HCT116 (cell line): ENCODE measurements around the gene KRT79. TPM values are rescaled to one million over a fixed set of nuclear protein-coding genes. Genes with fewer than 3 reads are reported as not detected.

ENCODE experiments used
- ATAC-seq: fragments of 200-7000 bp; cut with Tn5 transposase; 2 replicates; pipeline ENCODE4 v1.9.1; 2020; ENCODE audit warnings: mild to moderate bottlenecking, moderate library complexity
- BruUV-seq: library from RNA; stranded (reverse); fragments of 400-500 nt; replicated peaks from 2 replicates; lab custom pipeline; 2021; lab: Mats Ljungman, UMichigan
- CTCF ChIA-PET: fragments of 300-600 bp; sonication (Branson Sonifier 250); formaldehyde crosslinking; loops from one replicate; lab custom pipeline; 2021; ENCODE audit warnings: antibody characterized with exemption; lab: Charles Lee
- POLR2A ChIA-PET: fragments of 300-600, 350-600 bp; sonication (Branson Sonifier 250); formaldehyde crosslinking; loops from one replicate; lab custom pipeline; 2021; ENCODE audit warnings: antibody characterized with exemption; lab: Charles Lee
- RAD21 ChIA-PET, 2 experiments: fragments of 300-600 bp; sonication (Branson Sonifier 250); formaldehyde crosslinking; loops; one replicate each; lab custom pipeline; 2023; ENCODE audit warnings: low total read pairs in 2 of 2; ENCODE audit not compliant: uncharacterized antibody in 2 of 2, unreplicated experiment in 2 of 2, low non-redundant PET in 1 of 2; lab: Charles Lee
- DNase-seq: peaks from one replicate; pipeline ENCODE4 v3.0.0-alpha.2; 2010; ENCODE audit warnings: low read depth, low spot score
- H2AFZ ChIP-seq: fragments of 200-600 bp; shearing (Covaris generic), sonication (generic); 2 replicates; pipeline ENCODE4 v1.6.1; 2017; ENCODE audit warnings: low read depth, mixed run types, mixed read lengths, antibody characterized with exemption, low read length; ENCODE audit not compliant: poor library complexity, severe bottlenecking
- H3K27ac ChIP-seq: 2 replicates; pipeline ENCODE4 v1.5.1; 2012; ENCODE audit warnings: low read depth, low read length
- H3K27me3 ChIP-seq: fragments of 200-600 bp; sonication (generic); 2 replicates; pipeline ENCODE4 v1.6.1; 2016; ENCODE audit warnings: mixed run types, low read length, mixed read lengths; ENCODE audit not compliant: insufficient read depth
- H3K36me3 ChIP-seq, 2 experiments: fragments of 200-500 bp in 1 of 2; fragments of 200-600 bp in 1 of 2; sonication (Bioruptor generic) in 1 of 2; sonication (generic) in 1 of 2; 2 replicates each; pipeline versions ENCODE4 v1.5.1 to v1.6.1; 2014 to 2016; ENCODE audit warnings: low read length in 2 of 2, inconsistent platforms in 1 of 2, mixed read lengths in 1 of 2, mixed run types in 1 of 2; ENCODE audit not compliant: insufficient read depth in 2 of 2, control insufficient read depth in 1 of 2
- H3K4me1 ChIP-seq, 2 experiments: fragments of 200-600 bp in 1 of 2; sonication (generic) in 1 of 2; 2 replicates each; pipeline versions ENCODE4 v1.5.1 to v1.6.1; 2012 to 2017; ENCODE audit warnings: low read length in 2 of 2, inconsistent platforms in 1 of 2, mild to moderate bottlenecking in 1 of 2, mixed read lengths in 1 of 2, mixed run types in 1 of 2, moderate library complexity in 1 of 2; ENCODE audit not compliant: insufficient read depth in 2 of 2, control insufficient read depth in 1 of 2
- H3K4me2 ChIP-seq: fragments of 200-600 bp; sonication (generic); 2 replicates; pipeline ENCODE4 v1.6.1; 2017; ENCODE audit warnings: mixed run types, low read length, mixed read lengths
- H3K4me3 ChIP-seq, 2 experiments: fragments of 200-600 bp in 1 of 2; sonication (generic) in 1 of 2; replicated peaks in 1 of 2; 2 replicates each; pipeline ENCODE4 v1.5.1; 2011 to 2016; ENCODE audit warnings: low read length in 2 of 2, control low read depth in 1 of 2, low read depth in 1 of 2, mild to moderate bottlenecking in 1 of 2, mixed read lengths in 1 of 2, mixed run types in 1 of 2
- H3K79me2 ChIP-seq: fragments of 200-600 bp; sonication (generic); 2 replicates; pipeline ENCODE4 v1.6.1; 2017; ENCODE audit warnings: mild to moderate bottlenecking, mixed run types, low read length, moderate library complexity, mixed read lengths; ENCODE audit not compliant: insufficient read depth
- H3K9ac ChIP-seq: fragments of 200-600 bp; sonication (generic); 2 replicates; pipeline ENCODE4 v1.6.1; 2016; ENCODE audit warnings: low read length, mixed read lengths
- H3K9me2 ChIP-seq: fragments of 200-600 bp; sonication (generic), shearing (Covaris generic); 2 replicates; pipeline ENCODE4 v1.6.1; 2017; ENCODE audit warnings: mixed run types, mild to moderate bottlenecking, moderate library complexity; ENCODE audit not compliant: insufficient read depth
- H3K9me3 ChIP-seq, 2 experiments: fragments of 200-500 bp in 1 of 2; fragments of 200-600 bp in 1 of 2; sonication (Bioruptor generic) in 1 of 2; sonication (generic) in 1 of 2; 2 replicates each; pipeline ENCODE4 v1.6.1; 2014 to 2017; ENCODE audit warnings: low read length in 2 of 2, mixed read lengths in 2 of 2, inconsistent platforms in 1 of 2, low read depth in 1 of 2, mild to moderate bottlenecking in 1 of 2, mixed run types in 1 of 2, moderate library complexity in 1 of 2; ENCODE audit not compliant: control insufficient read depth in 1 of 2, insufficient read depth in 1 of 2
- H4K20me1 ChIP-seq: fragments of 200-600 bp; sonication (generic), shearing (Covaris generic); 2 replicates; pipeline ENCODE4 v1.6.1; 2017; ENCODE audit warnings: mixed run types, mild to moderate bottlenecking, moderate library complexity; ENCODE audit not compliant: insufficient read depth
- CTCF ChIP-seq, 3 experiments: fragments of 200-600 bp in 1 of 3; sonication (generic) in 1 of 3; IDR thresholded peaks in 2 of 3; conservative IDR thresholded peaks in 1 of 3; 2 replicates each; pipeline ENCODE4 v1.5.1; 2012 to 2017; ENCODE audit warnings: low read depth in 2 of 3, low read length in 2 of 3, antibody characterized with exemption in 1 of 3, borderline replicate concordance in 1 of 3, control low read depth in 1 of 3, mild to moderate bottlenecking in 1 of 3, mixed read lengths in 1 of 3, mixed run types in 1 of 3, moderate library complexity in 1 of 3; ENCODE audit not compliant: insufficient read depth in 1 of 3
- ELF1 ChIP-seq: IDR thresholded peaks from 2 replicates; pipeline ENCODE4 v1.6.1; 2012; ENCODE audit warnings: low read depth, borderline replicate concordance
- EZH2 ChIP-seq: fragments of 200-600 bp; sonication (generic); IDR thresholded peaks from 2 replicates; pipeline ENCODE4 v1.6.1; 2017; ENCODE audit warnings: antibody characterized with exemption, mixed run types
- MAX ChIP-seq: IDR thresholded peaks from 2 replicates; pipeline ENCODE4 v1.6.1; 2012
- SP1 ChIP-seq: IDR thresholded peaks from 2 replicates; pipeline ENCODE4 v1.6.1; 2012; ENCODE audit warnings: low read depth
- ZBTB33 ChIP-seq: IDR thresholded peaks from 2 replicates; pipeline ENCODE4 v1.6.1; 2011; ENCODE audit warnings: mild to moderate bottlenecking, low read length, moderate library complexity; ENCODE audit not compliant: insufficient replicate concordance; ENCODE audit errors: extremely low read depth
- ZNF274 ChIP-seq: fragments of 200-500 bp; sonication (Bioruptor generic); IDR thresholded peaks from 2 replicates; pipeline ENCODE4 v1.6.1; 2014; ENCODE audit warnings: mild to moderate bottlenecking, low read depth, low read length, inconsistent platforms
- intact Hi-C: fragments of 100-400 bp; cut with micrococcal nuclease; formaldehyde crosslinking; loops from 2 replicates; pipeline ENCODE4 v1.10.0; 2022
- total RNA-seq: library from RNA; stranded (reverse); gene quantifications from one replicate; pipeline ENCODE4 v1.2.1, GENCODE V29; 2021; ENCODE audit not compliant: unreplicated experiment

KRT79 gene
- total RNA-seq, 1 experiment from 2014 or later, result not detected

- Histone ChIP-seq H3K9me3 (no peaks in the 10 kb centered on the region), H4K20me1 (no peaks in the 10 kb centered on the region), H3K9ac (no peak overlapping the region), H3K27me3 (peaks cover 22% of the 10 kb centered on the region), H3K36me3 (no peaks in the 10 kb centered on the region), H3K79me2 (no peaks in the 10 kb centered on the region), H3K27ac (no peak overlapping the region), H3K9me2 (no peaks in the 10 kb centered on the region), H3K4me1 (no peaks in the 10 kb centered on the region), H3K4me3 (no peak overlapping the region), H3K4me2 (no peak overlapping the region), H2AFZ (no peak overlapping the region)
- DNase-seq (no peak), ATAC-seq (no peak)
- RAD21 ChIA-PET, result no interaction called here
- intact Hi-C loops, result no loop called here
- BruUV-seq, result no TSS peak
- CTCF ChIA-PET, result no interaction called here
- TF ChIP-seq SP1, result no peak
- no peak for TF ChIP-seq ZBTB33
- POLR2A ChIA-PET, result no interaction called here
Observed at GRCh38 chr12:52784909-52785308, 49.2 kb downstream of the KRT79 start.

DNA sequence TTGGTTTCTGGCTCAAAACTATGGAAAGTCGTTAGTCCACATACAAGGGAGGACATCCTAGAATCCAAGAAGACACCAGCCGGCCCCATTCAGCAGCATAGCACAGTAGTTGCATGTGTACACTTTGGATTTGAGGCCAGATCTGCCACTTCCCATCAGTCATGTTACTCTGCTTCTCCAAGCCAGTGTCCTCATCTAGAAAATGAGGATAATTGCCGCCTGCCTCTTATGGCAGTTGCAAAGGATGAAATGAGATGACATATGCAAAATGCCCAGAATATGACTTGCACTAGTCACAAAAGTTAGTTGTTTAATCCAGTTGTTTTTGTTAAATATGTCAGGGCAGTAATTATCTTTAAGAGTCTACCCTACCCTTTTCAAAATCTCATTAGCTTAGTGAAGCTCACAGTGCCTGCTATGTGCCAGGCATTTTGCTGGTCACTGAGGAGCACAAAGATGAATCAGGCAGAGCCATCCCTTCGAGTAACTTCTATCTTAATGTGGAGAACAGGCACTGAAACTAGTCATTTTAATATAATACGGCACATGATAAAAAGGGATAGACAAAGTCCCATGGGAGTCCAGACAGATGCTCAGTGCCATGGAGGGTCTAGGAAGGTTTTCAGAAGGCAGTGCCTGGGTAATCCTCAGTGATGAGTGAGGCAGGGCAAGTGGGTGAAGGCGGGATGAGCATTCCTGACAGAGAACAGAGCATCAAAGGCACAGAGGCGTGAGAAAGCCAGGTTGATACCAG, 50.4 kb downstream of the KRT79 start:
- H3K4me3 ChIP-seq, result no peak overlapping the region
- H3K36me3 ChIP-seq, result no peaks in the 10 kb centered on the region
- H4K20me1 ChIP-seq, result no peaks in the 10 kb centered on the region
- ATAC-seq (no peak), DNase-seq (no peak)
- no peaks in the 10 kb centered on the region for H3K79me2 ChIP-seq
- no peak overlapping the region for H3K4me2 ChIP-seq
- RAD21 ChIA-PET, result interaction anchor here in 1 of 2 experiments (0.6 kb wide), 1 partner anchor 38 kb away, joined by 3 read pairs; no protein-coding TSS in a partner anchor
- no peaks in the 10 kb centered on the region for H3K9me3 ChIP-seq
- H3K9ac ChIP-seq, result no peak overlapping the region
- peaks cover 34% of the 10 kb centered on the region for H3K27me3 ChIP-seq
- no peak overlapping the region for H2AFZ ChIP-seq
- no TSS peak for BruUV-seq
- no peaks in the 10 kb centered on the region for H3K4me1 ChIP-seq
- no peaks in the 10 kb centered on the region for H3K9me2 ChIP-seq
- intact Hi-C loops, result no loop called here
- H3K27ac ChIP-seq, result no peak overlapping the region
- POLR2A ChIA-PET, result no interaction called here
- CTCF ChIA-PET, result no interaction called here
- TF ChIP-seq SP1, result no peak
- TF ChIP-seq EZH2, result no peak
- TF ChIP-seq CTCF (IDR thresholded peaks at IDR 0.05 in 2 of 3, conservative IDR thresholded peaks at IDR 0.05 in 1 of 3; ENCODE audit: borderline replicate concordance in 1 of 3, insufficient read depth in 1 of 3, low read depth in 2 of 3, low read length in 2 of 3), result no peak
- TF ChIP-seq MAX, result no peak
- no peak for TF ChIP-seq ELF1
- no peak for TF ChIP-seq ZBTB33
- TF ChIP-seq ZNF274, result no peak
